ENCODE data around the gene PPIE. TPM values are rescaled to one million over a fixed set of nuclear protein-coding genes. Genes with fewer than 3 reads are reported as not detected.

Gene PPIE
- total and polyA plus RNA-seq, 5 donors = 30.8 to 37.6 (median 34.3) TPM

Other genes with a start within 250 kb of the PPIE start
- gene BMP8A, start 247.2 kb upstream of the PPIE start, total RNA-seq = 1 to 10 TPM; 1.6 to 2.5 (median 2.2) TPM
- 0.32 TPM for gene BMP8A, start 247.2 kb upstream of the PPIE start, polyA plus RNA-seq
- gene PABPC4, start 162.1 kb upstream of the PPIE start, total RNA-seq = 100 to 1,000 TPM; 267 to 489 (median 336) TPM
- 154 TPM for gene PABPC4, start 162.1 kb upstream of the PPIE start, polyA plus RNA-seq
- 10 to 100 TPM; 25.9 to 50.5 (median 32.8) TPM for gene HEYL, start 99.2 kb upstream of the PPIE start, total RNA-seq
- 22.6 TPM for gene HEYL, start 99.2 kb upstream of the PPIE start, polyA plus RNA-seq
- gene NT5C1A, start 66.8 kb upstream of the PPIE start, total RNA-seq = 10 to 100 TPM; 18.2 to 44.8 (median 41.3) TPM
- gene NT5C1A, start 66.8 kb upstream of the PPIE start, polyA plus RNA-seq = 5.7 TPM
- gene HPCAL4, start 47.4 kb upstream of the PPIE start, total RNA-seq = 1 to 10 TPM in 3 of 4 donors, under 1 TPM in 1; 0.89 to 5.2 (median 4.1) TPM
- 2.8 TPM for gene HPCAL4, start 47.4 kb upstream of the PPIE start, polyA plus RNA-seq
- gene OXCT2, start 32.5 kb downstream of the PPIE start, total RNA-seq = 10 to 100 TPM in 2 of 4 donors, 1 to 10 TPM in 2; 6.2 to 21.2 (median 11.6) TPM
- gene OXCT2, start 32.5 kb downstream of the PPIE start, polyA plus RNA-seq = 4.3 TPM
- gene BMP8B, start 50.0 kb downstream of the PPIE start, total RNA-seq = under 1 TPM; 0.37 to 0.78 (median 0.65) TPM
- gene BMP8B, start 50.0 kb downstream of the PPIE start, polyA plus RNA-seq = 0.25 TPM
- 10 to 100 TPM; 16.4 to 20.6 (median 18.1) TPM for gene TRIT1, start 144.6 kb downstream of the PPIE start, total RNA-seq
- 17.6 TPM for gene TRIT1, start 144.6 kb downstream of the PPIE start, polyA plus RNA-seq
- under 1 TPM; 0.33 to 0.97 (median 0.57) TPM for gene MYCL, start 163.0 kb downstream of the PPIE start, total RNA-seq
- 0.23 TPM for gene MYCL, start 163.0 kb downstream of the PPIE start, polyA plus RNA-seq
- 1 to 10 TPM in 1 of 4 donors, under 1 TPM in 3; 0.31 to 1.1 (median 0.81) TPM for gene MFSD2A, start 216.3 kb downstream of the PPIE start, total RNA-seq
- 0.43 TPM for gene MFSD2A, start 216.3 kb downstream of the PPIE start, polyA plus RNA-seq